Upper lobe of right lung (tissue), 1 donor: ENCODE measurements around the gene USP32. TPM values are rescaled to one million over a fixed set of nuclear protein-coding genes. Genes with fewer than 3 reads are reported as not detected.

Source experiments
- ATAC-seq: fragments of 200-7000 bp; cut with Tn5 transposase; one replicate; pipeline ENCODE4 v1.9.1; 2020; ENCODE audit warnings: mild to moderate bottlenecking, moderate library complexity
- DNase-seq: peaks from one replicate; pipeline ENCODE4 v3.0.0-alpha.2; 2020
- H3K27ac ChIP-seq: fragments of 200-600 bp; one replicate; pipeline ENCODE4 v1.8.0; 2022
- H3K27me3 ChIP-seq: fragments of 200-600 bp; one replicate; pipeline ENCODE4 v1.8.0; 2022; ENCODE audit warnings: mild to moderate bottlenecking
- H3K36me3 ChIP-seq: fragments of 200-600 bp; one replicate; pipeline ENCODE4 v1.8.0; 2022
- H3K4me1 ChIP-seq: fragments of 200-600 bp; one replicate; pipeline ENCODE4 v1.8.0; 2022
- H3K4me3 ChIP-seq: fragments of 200-600 bp; one replicate; pipeline ENCODE4 v1.8.0; 2022; ENCODE audit warnings: mild to moderate bottlenecking
- H3K9me3 ChIP-seq: fragments of 200-600 bp; one replicate; pipeline ENCODE4 v1.8.0; 2022
- CTCF ChIP-seq: fragments of 200-600 bp; IDR thresholded peaks from one replicate; pipeline ENCODE4 v1.8.0; 2022; ENCODE audit warnings: antibody characterized with exemption
- intact Hi-C: fragments of 100-400 bp; cut with DNase I; formaldehyde crosslinking; loops from one replicate; pipeline ENCODE4 v1.11.0; 2022
- total RNA-seq: library from RNA; stranded (reverse); fragmentation: NEBNext Ultra II Directional; extraction: Animal tissue kit (Norgen Biotek cat#: 25700); gene quantifications from one replicate; pipeline ENCODE4 v1.2.1, GENCODE V29; 2021
- donor health status: DM: no; HTN: yes; CAD: no; lungs with severe emphysema.

USP32 gene
- total RNA-seq, 1 donor from 2014 or later: 72.4 TPM

DNA sequence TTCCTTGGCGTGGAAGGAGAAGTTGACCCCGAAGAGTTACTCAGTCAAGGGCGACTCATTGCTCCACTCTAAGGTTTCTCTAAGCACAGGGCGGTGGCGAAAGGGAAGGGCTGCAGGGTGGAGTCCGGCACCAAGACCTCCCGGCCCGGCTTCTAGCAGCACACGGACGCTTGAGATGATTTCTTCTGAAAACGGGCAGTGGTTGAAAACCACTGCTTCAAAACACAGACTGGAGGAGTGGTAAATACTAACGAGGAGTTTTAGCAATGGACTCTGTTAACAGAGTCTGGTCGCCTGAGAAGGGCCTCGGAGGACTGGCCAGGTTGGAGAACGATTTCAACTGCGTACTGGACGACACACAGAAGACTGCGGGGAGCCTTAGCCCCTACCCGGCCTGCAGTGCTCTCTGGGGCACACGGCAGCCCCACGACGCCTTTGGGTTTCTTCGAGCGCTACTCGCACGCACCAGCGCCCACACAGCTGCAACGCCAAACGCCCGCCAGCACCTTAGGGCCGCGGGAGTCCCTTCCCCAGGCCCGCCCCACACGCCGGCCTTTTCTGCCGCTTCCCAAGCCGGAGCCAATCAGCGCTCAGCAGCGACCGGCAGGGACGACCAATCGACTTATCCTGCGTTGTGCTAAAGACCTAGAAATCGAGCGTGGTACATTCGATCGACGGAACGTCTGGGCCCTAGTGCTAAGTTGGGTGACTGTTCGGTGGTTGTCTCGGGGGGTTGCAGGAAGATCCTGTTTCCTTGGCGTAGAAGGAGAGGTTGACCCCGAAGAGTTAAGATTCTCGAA is 256.6 kb downstream of the USP32 start:
- intact Hi-C loops: no loop called here
- Histone ChIP-seq H3K9me3 (no peaks in the 10 kb centered on the region), H3K27ac (peak overlapping the region; percentile 80), H3K27me3 (peaks cover 29% of the 10 kb centered on the region), H3K4me3 (peak overlapping the region; percentile 75), H3K36me3 (no peaks in the 10 kb centered on the region), H3K4me1 (peaks cover 21% of the 10 kb centered on the region)
- ATAC-seq: peak; percentile 97
- DNase-seq: peak; percentile 95
- TF ChIP-seq CTCF: no peak

GRCh38 chr17:60134396-60135150 is 257.4 kb downstream of the USP32 start:
- peak; percentile 53 for DNase-seq
- H3K4me1 ChIP-seq: peaks cover 19% of the 10 kb centered on the region
- H3K27ac ChIP-seq: peak overlapping the region; percentile 80
- peak overlapping the region; percentile 75 for H3K4me3 ChIP-seq
- no peaks in the 10 kb centered on the region for H3K9me3 ChIP-seq
- no peak for TF ChIP-seq CTCF
- intact Hi-C loops: no loop called here
- peak; percentile 15 for ATAC-seq
- no peaks in the 10 kb centered on the region for H3K36me3 ChIP-seq
- H3K27me3 ChIP-seq: peaks cover 21% of the 10 kb centered on the region

GRCh38 chr17:60130466-60130865 is 261.5 kb downstream of the USP32 start:
- TF ChIP-seq CTCF: no peak
- ATAC-seq: no peak
- DNase-seq: no peak
- no peaks in the 10 kb centered on the region for H3K36me3 ChIP-seq
- no peaks in the 10 kb centered on the region for H3K9me3 ChIP-seq
- H3K4me1 ChIP-seq: peaks cover 16% of the 10 kb centered on the region
- intact Hi-C loops: no loop called here
- no peak overlapping the region for H3K27ac ChIP-seq
- H3K4me3 ChIP-seq: no peak overlapping the region
- peaks cover 9% of the 10 kb centered on the region for H3K27me3 ChIP-seq

GRCh38 chr17:60129164-60129563 is 262.8 kb downstream of the USP32 start:
- ATAC-seq (no peak), DNase-seq (no peak)
- intact Hi-C loops: no loop called here
- no peak overlapping the region for H3K27ac ChIP-seq
- TF ChIP-seq CTCF: no peak
- no peaks in the 10 kb centered on the region for H3K36me3 ChIP-seq
- peaks cover 9% of the 10 kb centered on the region for H3K27me3 ChIP-seq
- peaks cover 9% of the 10 kb centered on the region for H3K4me1 ChIP-seq
- H3K9me3 ChIP-seq: no peaks in the 10 kb centered on the region
- no peak overlapping the region for H3K4me3 ChIP-seq

Other genes starting within 250 kb of the USP32 start
- 73.1 TPM for gene CA4, start 242.2 kb downstream of the USP32 start, total RNA-seq
- gene CHCT1, start 30.4 kb upstream of the USP32 start, total RNA-seq: not detected
- gene APPBP2, start 134.1 kb upstream of the USP32 start, total RNA-seq: 43.6 TPM
- 22.3 TPM for gene PPM1D, start 208.1 kb upstream of the USP32 start, total RNA-seq